Ureter (tissue), 1 donor: ENCODE data around the gene TCAF2. TPM values are rescaled to one million over a fixed set of nuclear protein-coding genes. Genes with fewer than 3 reads are reported as not detected.

ENCODE experiments used
- total RNA-seq: library from RNA; stranded (reverse); gene quantifications from one replicate; pipeline ENCODE4 v1.2.4, GENCODE V29; 2023
- donor health status: DM: yes; HTN: yes; CAD: no.

The TCAF2 gene
- total RNA-seq, 1 donor from 2014 or later, result 14.3 TPM

Other genes starting within 250 kb of the TCAF2 start
- 169 TPM for gene ZYX, start 239.6 kb upstream of the TCAF2 start, total RNA-seq
- 24.9 TPM for gene EPHA1, start 212.1 kb upstream of the TCAF2 start, total RNA-seq
- 0.55 TPM for gene TAS2R60, start 177.5 kb upstream of the TCAF2 start, total RNA-seq
- gene TAS2R41, start 143.1 kb upstream of the TCAF2 start, total RNA-seq, result not detected
- 2.9 TPM for gene CTAGE15, start 49.2 kb upstream of the TCAF2 start, total RNA-seq
- gene CTAGE6, start 136.7 kb downstream of the TCAF2 start, total RNA-seq, result 3.1 TPM